ENCODE measurements around the gene GGCT.

Gene GGCT

GRCh38 chr7:30462179-30462578 lies 42.5 kb downstream of the GGCT start:
- TF ChIP-seq CTCF (IDR thresholded peaks at IDR 0.05; ENCODE audit: unreplicated experiment in 3 of 3), result no peak
- no peaks in the 10 kb centered on the region for H3K27me3 Mint-ChIP-seq (ENCODE audit: low read depth)

GRCh38 chr7:30460246-30460633 lies 44.4 kb downstream of the GGCT start:
- H3K4me1 Mint-ChIP-seq, result peaks cover 41% of the 10 kb centered on the region
- TF ChIP-seq CTCF (IDR thresholded peaks at IDR 0.05; ENCODE audit: unreplicated experiment in 3 of 3), result no peak
- H3K27ac Mint-ChIP-seq, result peak overlapping the region; percentile 83 to 93 (median 87)
- H3K27me3 Mint-ChIP-seq (ENCODE audit: low read depth), result no peaks in the 10 kb centered on the region
- peaks cover 4% of the 10 kb centered on the region for H3K36me3 Mint-ChIP-seq (ENCODE audit: low read depth)
- H3K4me3 Mint-ChIP-seq, result no peak overlapping the region
- no peaks in the 10 kb centered on the region for H3K9me3 Mint-ChIP-seq

More at GRCh38 chr7:30462179-30462578, 42.5 kb downstream of the GGCT start:
- H3K36me3 Mint-ChIP-seq (ENCODE audit: low read depth), result no peaks in the 10 kb centered on the region
- H3K27ac Mint-ChIP-seq, result no peak overlapping the region
- peaks cover 60% of the 10 kb centered on the region for H3K4me1 Mint-ChIP-seq
- H3K9me3 Mint-ChIP-seq, result no peaks in the 10 kb centered on the region
- no peak overlapping the region for H3K4me3 Mint-ChIP-seq

GRCh38 chr7:30459591-30460245 lies 44.9 kb downstream of the GGCT start:
- Mint-ChIP-seq H3K9me3 (no peaks in the 10 kb centered on the region), H3K27ac (peak overlapping the region; percentile 83 to 93 (median 87)), H3K4me1 (peaks cover 37% of the 10 kb centered on the region), H3K4me3 (peak overlapping the region; percentile 16 to 39 (median 36)), H3K27me3 (ENCODE audit: low read depth) (no peaks in the 10 kb centered on the region), H3K36me3 (ENCODE audit: low read depth) (peaks cover 4% of the 10 kb centered on the region)
- no peak for TF ChIP-seq CTCF (IDR thresholded peaks at IDR 0.05; ENCODE audit: unreplicated experiment in 3 of 3)

GRCh38 chr7:30458311-30458710 lies 46.3 kb downstream of the GGCT start:
- peaks cover 4% of the 10 kb centered on the region for H3K36me3 Mint-ChIP-seq (ENCODE audit: low read depth)
- H3K4me3 Mint-ChIP-seq, result peak overlapping the region in 1 of 3 experiments; percentile 40
- no peaks in the 10 kb centered on the region for H3K27me3 Mint-ChIP-seq (ENCODE audit: low read depth)
- H3K4me1 Mint-ChIP-seq, result peaks cover 31% of the 10 kb centered on the region
- H3K27ac Mint-ChIP-seq, result peak overlapping the region; percentile 66 to 82 (median 74)
- H3K9me3 Mint-ChIP-seq, result no peaks in the 10 kb centered on the region
- TF ChIP-seq CTCF (IDR thresholded peaks at IDR 0.05; ENCODE audit: unreplicated experiment in 3 of 3), result no peak

- Mint-ChIP-seq H3K27me3 (ENCODE audit: low read depth) (no peaks in the 10 kb centered on the region), H3K4me3 (no peak overlapping the region), H3K36me3 (ENCODE audit: low read depth) (peaks cover 4% of the 10 kb centered on the region), H3K27ac (peak overlapping the region in 2 of 3 experiments; percentile 6 to 41), H3K9me3 (no peaks in the 10 kb centered on the region), H3K4me1 (peaks cover 13% of the 10 kb centered on the region)
- TF ChIP-seq CTCF (IDR thresholded peaks at IDR 0.05; ENCODE audit: unreplicated experiment in 3 of 3), result no peak
These were observed 50.7 kb downstream of the GGCT start for GRCh38 chr7:30453921-30454320.

GRCh38 chr7:30453016-30453415 lies 51.6 kb downstream of the GGCT start:
- TF ChIP-seq CTCF (IDR thresholded peaks at IDR 0.05; ENCODE audit: unreplicated experiment in 3 of 3), result no peak
- Mint-ChIP-seq H3K27ac (no peak overlapping the region), H3K27me3 (ENCODE audit: low read depth) (peaks cover 2% of the 10 kb centered on the region), H3K36me3 (ENCODE audit: low read depth) (peaks cover 7% of the 10 kb centered on the region), H3K4me1 (peaks cover 7% of the 10 kb centered on the region), H3K9me3 (no peaks in the 10 kb centered on the region), H3K4me3 (no peak overlapping the region)

Measured in nephron (organoid).